Gastrocnemius medialis (tissue), 4 donors: ENCODE measurements around the gene CD300H.

Source experiments
- CTCF ChIP-seq, 5 experiments: fragments of 450-650 bp in 3 of 5; fragments of 200-600 bp in 2 of 5; sonication (generic) in 2 of 5; IDR thresholded peaks in 4 of 5; conservative IDR thresholded peaks in 1 of 5; 1 replicate in 4 of 5; 2 replicates in 1 of 5; pipeline ENCODE4 v1.5.1; 2016 to 2019; ENCODE audit warnings: antibody characterized with exemption in 5 of 5, mild to moderate bottlenecking in 3 of 5, moderate library complexity in 3 of 5
- POLR2A ChIP-seq, 2 donors: fragments of 450-650 bp; IDR thresholded peaks; one replicate each; pipeline ENCODE4 v1.6.1; 2017; ENCODE audit warnings: antibody characterized with exemption in 2 of 2, mild to moderate bottlenecking in 2 of 2, moderate library complexity in 2 of 2

GRCh38 chr17:74592087-74592990, 25.0 kb upstream of the CD300H start, which contains the start of gene CD300LD:
- no peak for TF ChIP-seq CTCF (IDR thresholded peaks at IDR 0.05 in 4 of 5, conservative IDR thresholded peaks at IDR 0.05 in 1 of 5)
- TF ChIP-seq POLR2A (IDR thresholded peaks at IDR 0.05) = no peak
